AG04450 (cell line): ENCODE data around the gene OSBPL2. TPM values are rescaled to one million over a fixed set of nuclear protein-coding genes. Genes with fewer than 3 reads are reported as not detected.
A peak's percentile ranks its signal among the peaks of the same experiment; 100 is the strongest.

Source experiments
- CTCF ChIA-PET: fragments of 300-600, 350-600 bp; formaldehyde crosslinking; extraction: SDS; loops from one replicate; lab custom pipeline; 2022; ENCODE audit warnings: antibody characterized with exemption, inconsistent platforms; lab: Charles Lee
- POLR2A ChIA-PET: fragments of 350-600 bp; formaldehyde crosslinking; extraction: SDS; loops from one replicate; lab custom pipeline; 2021; ENCODE audit warnings: antibody characterized with exemption, inconsistent platforms; lab: Yijun Ruan, JAX
- DNase-seq: peaks from one replicate; pipeline ENCODE4 v3.0.0-alpha.2; 2011; ENCODE audit warnings: low read depth, low spot score
- H3K27ac ChIP-seq: one replicate; pipeline ENCODE4 v1.5.1; 2012; ENCODE audit warnings: low read depth, low read length, control low read depth
- H3K27me3 ChIP-seq: one replicate; pipeline ENCODE4 v1.6.0; 2012; ENCODE audit warnings: low read length; ENCODE audit not compliant: control insufficient read depth, insufficient read depth
- H3K4me3 ChIP-seq: 2 replicates; pipeline ENCODE4 v1.5.1; 2011; ENCODE audit warnings: mild to moderate bottlenecking, low read depth, low read length, control low read depth
- H3K9me3 ChIP-seq: 2 replicates; pipeline ENCODE4 v1.5.1; 2012; ENCODE audit warnings: low read length; ENCODE audit not compliant: control insufficient read depth, insufficient read depth
- CTCF ChIP-seq: IDR thresholded peaks from 2 replicates; pipeline ENCODE4 v1.5.1; 2011; ENCODE audit warnings: low read depth, low read length, control low read depth, inconsistent platforms
- polyA plus RNA-seq: library from polyadenylated mRNA; depleted of rRNA; stranded (reverse); fragments of >200 nt; gene quantifications from 2 replicates; pipeline ENCODE4 v1.2.3, GENCODE V29; 2011

The OSBPL2 gene
- polyA plus RNA-seq, 1 experiment = 18.5 TPM

- H3K9me3 ChIP-seq = peaks cover 5% of the 10 kb centered on the region; the same call in 1 of the 2 replicates
- H3K27ac ChIP-seq = no peak overlapping the region
- no peak for TF ChIP-seq CTCF
- no peak overlapping the region for H3K4me3 ChIP-seq
- ChIA-PET CTCF (interaction anchor here (1.1 kb wide), 1 partner anchor 46 kb away, joined by 3 read pairs; no protein-coding TSS in a partner anchor), POLR2A (no interaction called here)
- no peaks in the 10 kb centered on the region for H3K27me3 ChIP-seq
- no peak for DNase-seq
Observed at GRCh38 chr20:62255976-62256375, 17.7 kb downstream of the OSBPL2 start.

- Histone ChIP-seq H3K27ac (peak overlapping the region; percentile 57), H3K9me3 (no peaks in the 10 kb centered on the region; the same call in 1 of the 2 replicates), H3K4me3 (no peak overlapping the region), H3K27me3 (no peaks in the 10 kb centered on the region)
- ChIA-PET POLR2A (no interaction called here), CTCF (interaction anchor here (0.9 kb wide), 1 partner anchor 12 kb away, joined by 3 read pairs; no protein-coding TSS in a partner anchor)
- TF ChIP-seq CTCF = no peak
- peak; percentile 41 for DNase-seq
Observed at GRCh38 chr20:62258499-62259293, 20.4 kb downstream of the OSBPL2 start.

- POLR2A ChIA-PET = no interaction called here
- no peak overlapping the region for H3K4me3 ChIP-seq
- no peak overlapping the region for H3K27ac ChIP-seq
- no peak for DNase-seq
- CTCF ChIA-PET = interaction anchor here (0.9 to 1.0 kb wide), 2 partner anchors 12 to 47 kb away, joined by 3 read pairs; no protein-coding TSS in a partner anchor
- peaks cover 3% of the 10 kb centered on the region; the same call in 1 of the 2 replicates for H3K9me3 ChIP-seq
- H3K27me3 ChIP-seq = no peaks in the 10 kb centered on the region
- TF ChIP-seq CTCF = no peak
Observed at GRCh38 chr20:62259294-62259565, 20.9 kb downstream of the OSBPL2 start.

- POLR2A ChIA-PET = no interaction called here
- no peak overlapping the region for H3K4me3 ChIP-seq
- TF ChIP-seq CTCF = no peak
- H3K27ac ChIP-seq = no peak overlapping the region
- CTCF ChIA-PET = no interaction called here
- H3K27me3 ChIP-seq = no peaks in the 10 kb centered on the region
- H3K9me3 ChIP-seq = peaks cover 11% of the 10 kb centered on the region
- DNase-seq = no peak
Observed at GRCh38 chr20:62262064-62262463, 23.7 kb downstream of the OSBPL2 start.

GRCh38 chr20:62263396-62263795, 25.1 kb downstream of the OSBPL2 start:
- POLR2A ChIA-PET = no interaction called here
- Histone ChIP-seq H3K27ac (no peak overlapping the region), H3K9me3 (peaks cover 11% of the 10 kb centered on the region), H3K27me3 (no peaks in the 10 kb centered on the region), H3K4me3 (no peak overlapping the region)
- CTCF ChIA-PET = no interaction called here
- no peak for TF ChIP-seq CTCF
- no peak for DNase-seq
